Thyroid gland (tissue), 4 donors: Measurements from ENCODE around the gene OSGIN1. TPM values are rescaled to one million over a fixed set of nuclear protein-coding genes. Genes with fewer than 3 reads are reported as not detected.

Experiments used
- DNase-seq, 2 donors: peaks; one replicate each; pipeline ENCODE4 v3.0.0-alpha.2; 2019
- H3K27ac ChIP-seq, 3 donors: fragments of 200-600 bp; sonication (generic); 1 replicate in 2 of 3; 2 replicates in 1 of 3; pipeline ENCODE4 v1.5.1; 2016 to 2019; ENCODE audit warnings: mild to moderate bottlenecking in 1 of 3, moderate library complexity in 1 of 3
- H3K27me3 ChIP-seq: fragments of 200-600 bp; sonication (generic); one replicate; pipeline ENCODE4 v1.5.1; 2019
- H3K36me3 ChIP-seq, 2 donors: fragments of 200-600 bp; sonication (generic); one replicate each; pipeline ENCODE4 v1.5.1; 2016 to 2019
- H3K4me1 ChIP-seq, 2 donors: fragments of 200-600 bp; sonication (generic); one replicate each; pipeline ENCODE4 v1.5.1; 2017 to 2019
- H3K4me3 ChIP-seq, 3 donors: fragments of 200-600 bp; sonication (generic); replicated peaks in 1 of 3; 1 replicate in 2 of 3; 2 replicates in 1 of 3; pipeline ENCODE4 v1.5.1; 2016; ENCODE audit warnings: mild to moderate bottlenecking in 1 of 3
- H3K9me3 ChIP-seq: fragments of 200-600 bp; sonication (generic); one replicate; pipeline ENCODE4 v1.5.1; 2017
- POLR2A ChIP-seq, 2 donors: fragments of 450-650 bp; IDR thresholded peaks; one replicate each; pipeline ENCODE4 v1.6.1; 2017; ENCODE audit warnings: antibody characterized with exemption in 2 of 2, mild to moderate bottlenecking in 2 of 2, moderate library complexity in 1 of 2
- WGBS, 2 donors: methylation state at CpG; one replicate each; pipeline ENCODE4 v1.1.5; 2017; 5-methylcytosine and 5-hydroxymethylcytosine counted together
- intact Hi-C: fragments of 100-400 bp; cut with DNase I; formaldehyde crosslinking; loops from one replicate; pipeline ENCODE4 v1.15.1; 2023
- total RNA-seq, 4 donors: library from RNA; depleted of rRNA; stranded (reverse); fragments of >200 nt; gene quantifications; one replicate each; pipeline ENCODE4 v1.2.3, GENCODE V29; 2016
- TF ChIP-seq, protein P1 (sequence below), 6 experiments: fragments of 200-600 bp in 3 of 6; fragments of 450-650 bp in 3 of 6; sonication (generic) in 3 of 6; IDR thresholded peaks; one replicate each; pipeline ENCODE4 v1.5.1; 2016 to 2019; ENCODE audit warnings: antibody characterized with exemption in 6 of 6, mild to moderate bottlenecking in 2 of 6, inconsistent platforms in 1 of 6, moderate library complexity in 1 of 6

The OSGIN1 gene
- total RNA-seq, 4 donors from 2014 or later = 14.5 to 53.5 (median 31.9) TPM

DNA sequence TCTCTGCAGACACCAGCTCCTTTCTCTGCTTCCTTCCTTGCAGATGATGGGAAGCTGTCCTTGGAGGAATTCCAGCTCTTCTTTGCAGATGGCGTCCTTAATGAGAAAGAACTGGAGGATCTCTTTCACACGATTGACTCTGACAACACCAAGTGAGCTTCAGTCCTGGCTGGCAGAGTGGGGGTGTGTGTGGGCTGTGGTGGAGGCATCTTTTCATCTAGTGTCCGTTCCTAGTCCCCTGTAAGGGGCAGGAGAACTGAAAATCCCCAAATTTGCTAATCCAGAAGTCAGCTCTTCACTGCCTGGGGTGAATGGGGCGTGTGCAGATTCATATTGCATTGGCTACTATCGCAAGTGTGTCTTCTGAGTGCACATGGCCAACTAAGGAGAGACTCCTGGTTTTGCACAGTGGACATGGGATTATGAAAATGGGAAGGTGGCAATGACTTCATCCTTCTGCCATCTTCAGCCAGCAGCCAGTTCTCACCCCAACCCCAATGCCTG is 25.4 kb downstream of the OSGIN1 start:
- no peak overlapping the region for H3K27ac ChIP-seq
- no peaks in the 10 kb centered on the region for H3K9me3 ChIP-seq
- no peak for DNase-seq
- no peaks in the 10 kb centered on the region for H3K4me1 ChIP-seq
- WGBS, 2 donors = 83 to 94% methylated on average over 5 of the region's 5 CpGs
- no peaks in the 10 kb centered on the region for H3K36me3 ChIP-seq
- no peaks in the 10 kb centered on the region for H3K27me3 ChIP-seq
- intact Hi-C loops = no loop called here
- no peak overlapping the region for H3K4me3 ChIP-seq
- TF ChIP-seq POLR2A (IDR thresholded peaks at IDR 0.05) = no peak
- TF ChIP-seq, protein P1, sequence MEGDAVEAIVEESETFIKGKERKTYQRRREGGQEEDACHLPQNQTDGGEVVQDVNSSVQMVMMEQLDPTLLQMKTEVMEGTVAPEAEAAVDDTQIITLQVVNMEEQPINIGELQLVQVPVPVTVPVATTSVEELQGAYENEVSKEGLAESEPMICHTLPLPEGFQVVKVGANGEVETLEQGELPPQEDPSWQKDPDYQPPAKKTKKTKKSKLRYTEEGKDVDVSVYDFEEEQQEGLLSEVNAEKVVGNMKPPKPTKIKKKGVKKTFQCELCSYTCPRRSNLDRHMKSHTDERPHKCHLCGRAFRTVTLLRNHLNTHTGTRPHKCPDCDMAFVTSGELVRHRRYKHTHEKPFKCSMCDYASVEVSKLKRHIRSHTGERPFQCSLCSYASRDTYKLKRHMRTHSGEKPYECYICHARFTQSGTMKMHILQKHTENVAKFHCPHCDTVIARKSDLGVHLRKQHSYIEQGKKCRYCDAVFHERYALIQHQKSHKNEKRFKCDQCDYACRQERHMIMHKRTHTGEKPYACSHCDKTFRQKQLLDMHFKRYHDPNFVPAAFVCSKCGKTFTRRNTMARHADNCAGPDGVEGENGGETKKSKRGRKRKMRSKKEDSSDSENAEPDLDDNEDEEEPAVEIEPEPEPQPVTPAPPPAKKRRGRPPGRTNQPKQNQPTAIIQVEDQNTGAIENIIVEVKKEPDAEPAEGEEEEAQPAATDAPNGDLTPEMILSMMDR (IDR thresholded peaks at IDR 0.05) = no peak

DNA sequence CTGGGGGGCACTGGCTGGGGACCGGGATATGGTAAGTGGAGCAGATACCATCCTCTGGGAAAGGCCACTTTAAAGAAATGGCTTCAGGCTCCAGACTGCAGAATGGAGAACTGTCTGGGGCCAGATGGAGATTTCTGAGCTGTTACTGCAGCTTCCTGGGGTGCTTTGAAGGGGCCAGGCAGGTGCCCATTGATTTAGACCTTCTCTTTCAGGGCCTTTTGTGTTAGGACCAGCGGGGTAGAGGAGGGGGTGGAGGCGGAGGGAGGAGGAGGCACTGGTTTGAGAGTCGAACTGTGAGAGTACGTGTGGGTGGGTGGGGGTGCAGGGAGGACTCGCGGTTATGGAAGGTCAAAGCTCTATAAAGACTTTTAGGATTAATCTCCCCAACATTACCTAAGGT is 26.4 kb downstream of the OSGIN1 start:
- Histone ChIP-seq H3K27ac (no peak overlapping the region), H3K4me1 (no peaks in the 10 kb centered on the region), H3K27me3 (no peaks in the 10 kb centered on the region), H3K9me3 (no peaks in the 10 kb centered on the region), H3K4me3 (no peak overlapping the region), H3K36me3 (no peaks in the 10 kb centered on the region)
- TF ChIP-seq, protein P1 (IDR thresholded peaks at IDR 0.05) = no peak
- TF ChIP-seq POLR2A (IDR thresholded peaks at IDR 0.05) = no peak
- no peak for DNase-seq
- intact Hi-C loops = no loop called here
- WGBS, 2 donors = 93% methylated on average over 7 of the region's 7 CpGs

DNA sequence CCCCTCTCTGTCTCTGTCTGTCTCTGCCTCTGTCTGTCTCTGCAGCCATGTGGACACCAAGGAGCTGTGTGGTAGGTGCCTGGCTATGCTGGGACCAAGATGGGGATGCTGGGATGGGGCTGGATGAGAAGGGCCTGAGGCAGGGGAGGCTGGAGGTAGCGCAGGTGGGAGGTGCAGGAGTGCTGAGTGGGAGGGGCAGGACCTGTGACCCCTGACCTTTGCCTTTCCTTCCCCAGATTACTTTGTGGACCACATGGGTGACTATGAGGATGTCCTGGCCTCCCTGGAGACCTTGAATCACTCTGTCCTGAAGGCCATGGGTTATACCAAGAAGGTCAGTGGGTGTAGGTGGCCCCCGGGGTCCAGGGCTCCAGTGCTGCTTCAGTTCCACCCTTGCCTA is 27.8 kb downstream of the OSGIN1 start:
- DNase-seq = no peak
- Histone ChIP-seq H3K4me3 (no peak overlapping the region), H3K27me3 (no peaks in the 10 kb centered on the region), H3K9me3 (no peaks in the 10 kb centered on the region), H3K4me1 (no peaks in the 10 kb centered on the region), H3K27ac (no peak overlapping the region), H3K36me3 (no peaks in the 10 kb centered on the region)
- WGBS, 2 donors = 89 to 100% methylated on average over 2 of the region's 2 CpGs
- TF ChIP-seq, protein P1 (IDR thresholded peaks at IDR 0.05) = no peak
- TF ChIP-seq POLR2A (IDR thresholded peaks at IDR 0.05) = no peak
- intact Hi-C loops = no loop called here

DNA sequence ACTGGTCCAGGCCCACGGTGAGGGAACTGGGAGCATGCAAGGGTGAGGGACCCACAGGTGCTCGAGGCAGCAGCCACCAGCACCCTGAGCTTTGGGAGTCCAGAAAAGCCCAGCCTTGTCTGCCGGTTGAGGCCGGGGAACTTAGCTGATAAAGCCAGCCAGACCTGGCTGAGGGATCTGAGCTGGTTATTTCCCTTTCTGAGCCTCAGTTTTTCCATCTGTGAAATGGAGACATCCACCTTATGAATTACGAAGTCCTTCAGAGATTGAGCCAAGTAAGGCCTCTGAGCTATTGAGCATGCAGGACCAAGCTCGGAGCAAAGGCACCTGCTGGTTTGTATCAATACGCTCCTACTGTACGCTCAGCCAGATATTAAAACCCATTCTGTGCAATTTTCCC is 28.8 kb downstream of the OSGIN1 start:
- H3K4me1 ChIP-seq = no peaks in the 10 kb centered on the region
- H3K27ac ChIP-seq = no peak overlapping the region
- intact Hi-C loops = no loop called here
- 87 to 97% methylated on average over 7 to 8 of the region's 8 CpGs for WGBS, 2 donors
- no peak overlapping the region for H3K4me3 ChIP-seq
- no peaks in the 10 kb centered on the region for H3K36me3 ChIP-seq
- no peaks in the 10 kb centered on the region for H3K9me3 ChIP-seq
- TF ChIP-seq, protein P1 (IDR thresholded peaks at IDR 0.05) = no peak
- TF ChIP-seq POLR2A (IDR thresholded peaks at IDR 0.05) = no peak
- H3K27me3 ChIP-seq = no peaks in the 10 kb centered on the region
- DNase-seq = no peak

DNA sequence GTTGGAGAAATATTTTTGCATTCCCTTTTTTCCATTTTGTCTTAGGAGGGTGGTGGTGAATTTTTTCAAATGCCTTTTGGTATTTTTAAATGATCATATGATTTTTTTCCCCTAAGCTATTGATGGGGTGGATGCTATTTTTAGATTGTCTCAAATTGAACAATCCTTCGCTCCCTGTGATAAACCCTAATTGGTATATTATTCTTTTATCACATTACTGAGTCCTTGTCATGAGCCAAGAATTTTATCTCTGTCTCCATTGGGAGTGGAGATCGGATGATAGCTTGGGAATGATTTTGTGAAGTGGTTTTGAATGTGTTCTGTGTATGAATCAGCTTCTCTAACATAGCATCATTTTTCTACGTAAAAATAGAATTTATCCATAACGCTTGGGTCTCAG is 30.5 kb downstream of the OSGIN1 start:
- Histone ChIP-seq H3K27me3 (no peaks in the 10 kb centered on the region), H3K27ac (no peak overlapping the region), H3K9me3 (no peaks in the 10 kb centered on the region), H3K4me3 (no peak overlapping the region), H3K36me3 (no peaks in the 10 kb centered on the region), H3K4me1 (no peaks in the 10 kb centered on the region)
- intact Hi-C loops = no loop called here
- no peak for DNase-seq
- 78 to 82% methylated on average over 4 of the region's 4 CpGs for WGBS, 2 donors
- TF ChIP-seq POLR2A (IDR thresholded peaks at IDR 0.05) = no peak

DNA sequence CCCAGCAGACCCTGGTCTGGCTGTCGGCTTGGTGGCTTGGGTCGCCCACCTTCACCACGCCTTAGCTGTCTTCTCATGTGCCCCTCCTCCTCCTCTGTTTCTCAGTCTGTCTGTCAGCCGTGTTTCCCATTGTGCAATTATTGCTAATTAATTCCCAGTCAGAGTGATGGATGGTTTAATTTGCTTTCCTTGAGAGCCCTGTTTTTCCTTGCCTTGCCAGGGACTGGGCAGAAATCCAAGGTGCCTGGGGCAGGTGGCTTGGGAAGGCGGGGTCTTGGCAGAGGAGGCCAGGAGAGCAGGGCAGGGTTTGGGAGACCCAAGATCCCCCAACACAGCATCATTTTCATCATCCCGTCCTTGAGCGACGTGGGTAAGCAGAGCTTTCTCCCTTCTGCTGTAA is 36.3 kb downstream of the OSGIN1 start:
- Histone ChIP-seq H3K9me3 (no peaks in the 10 kb centered on the region), H3K4me1 (peaks cover 8 to 10% of the 10 kb centered on the region in 2 donors), H3K4me3 (no peak overlapping the region), H3K36me3 (no peaks in the 10 kb centered on the region), H3K27ac (no peak overlapping the region), H3K27me3 (no peaks in the 10 kb centered on the region)
- peak in 1 of 2 donors; percentile 37 for DNase-seq
- WGBS, 2 donors = 67 to 71% methylated on average over 8 of the region's 8 CpGs
- intact Hi-C loops = no loop called here
- TF ChIP-seq POLR2A (IDR thresholded peaks at IDR 0.05) = no peak
- TF ChIP-seq, protein P1 (IDR thresholded peaks at IDR 0.05) = no peak
